ENCODE results near the gene CD74. TPM values are rescaled to one million over a fixed set of nuclear protein-coding genes. Genes with fewer than 3 reads are reported as not detected.

The CD74 gene
- total and polyA plus RNA-seq, 2 of the 13 experiments (the other 11 are each of a cell fraction or from before 2014, with no cell fraction given) = 34.1 to 84.4 TPM

GRCh38 chr5:150434464-150434863 lies 21.8 kb upstream of the CD74 start:
- Histone ChIP-seq H3K9me3 (ENCODE audit: low read length) (no peaks in the 10 kb centered on the region), H3K4me1 (ENCODE audit: insufficient read depth, low read length) (peaks cover 17% of the 10 kb centered on the region), H3K27me3 (ENCODE audit: control insufficient read depth in 1 of 2, insufficient read depth in 2 of 2, low read length in 2 of 2) (no peaks in the 10 kb centered on the region; a peak in 1 of 5 replicates), H4K20me1 (ENCODE audit: insufficient read depth, low read length) (no peaks in the 10 kb centered on the region), H3K36me3 (replicated peaks in 1 of 2; ENCODE audit: control insufficient read depth in 1 of 2, insufficient read depth in 2 of 2, low read length in 2 of 2) (no peaks in the 10 kb centered on the region), H3K27ac (ENCODE audit: extremely low read length, insufficient read depth, low read length) (no peak overlapping the region), H3K79me2 (ENCODE audit: insufficient read depth, low read length) (no peaks in the 10 kb centered on the region), H2AFZ (ENCODE audit: low read length) (no peak overlapping the region), H3K4me3 (replicated peaks in 1 of 3; ENCODE audit: insufficient read depth in 1 of 3, low read depth in 2 of 3, low read length in 3 of 3) (no peak overlapping the region), H3K9ac (ENCODE audit: insufficient read depth, low read depth, low read length) (no peak overlapping the region), H3K4me2 (ENCODE audit: low read depth, low read length) (no peak overlapping the region)
- DNase-seq (ENCODE audit: low spot score) (peak; percentile 40), FAIRE-seq (no peak), ATAC-seq (no peak)
- TF ChIP-seq DPF2 (CRISPR knock-in tag; IDR thresholded peaks at IDR 0.05; ENCODE audit: borderline replicate concordance, low read depth) (no peak), ATF7 (IDR thresholded peaks at IDR 0.05) (peak; percentile 36; the same call in 1 of the 2 replicates), ATF7 (CRISPR knock-in tag; IDR thresholded peaks at IDR 0.05) (no peak), ZBTB21 (CRISPR knock-in tag; IDR thresholded peaks at IDR 0.05) (peak; percentile 61; the same call in 1 of the 2 replicates), SP140L (CRISPR knock-in tag; IDR thresholded peaks at IDR 0.05; ENCODE audit: borderline replicate concordance) (no peak), ZFP82 (CRISPR knock-in tag; IDR thresholded peaks at IDR 0.05; ENCODE audit: borderline replicate concordance) (no peak), ATM (IDR thresholded peaks at IDR 0.05; ENCODE audit: borderline replicate concordance) (no peak), GABPB1 (CRISPR knock-in tag; IDR thresholded peaks at IDR 0.05) (no peak), HNRNPUL1 (IDR thresholded peaks at IDR 0.05; ENCODE audit: low read depth, low read length) (no peak), ZNF225 (CRISPR knock-in tag; IDR thresholded peaks at IDR 0.05) (no peak), JUNB (CRISPR knock-in tag; IDR thresholded peaks at IDR 0.05; ENCODE audit: borderline replicate concordance) (no peak), MBD4 (IDR thresholded peaks at IDR 0.05; ENCODE audit: borderline replicate concordance, low read length) (no peak)
- ChIA-PET POLR2A (interaction anchor here (0.6 kb wide), 1 partner anchor 1291 kb away, joined by 3 read pairs; no protein-coding TSS in a partner anchor), CTCF (ENCODE audit: low intra/inter-chr PET ratio, low total read pairs) (no interaction called here)
- intact Hi-C loops (cut with micrococcal nuclease; ENCODE audit: unreplicated experiment) = loop anchor here (1.0 kb wide), 1 partner anchor 22 kb away; the partner anchor contains the start of gene CD74
- WGBS (ENCODE audit: low lambda C conversion rate) = 11% methylated on average over 6 of the region's 6 CpGs
- in situ Hi-C loops (cut with HindIII; ENCODE audit: extremely low pct_ligation_motif_present, low pct_unique_long_range_greater_than_20kb) = no loop called here
- BruUV-seq (replicated peaks) = no TSS peak

Data from HepG2 (cell line).